A673 (cell line): ENCODE data around the gene S100A4.

Experiments
- CTCF ChIP-seq: fragments of 300-800, 200-600 bp; sonication (generic); conservative IDR thresholded peaks from 2 replicates; pipeline ENCODE4 v1.5.1; 2017; ENCODE audit warnings: low read depth, mild to moderate bottlenecking, antibody characterized with exemption, low read length, moderate library complexity, mixed read lengths
- EZH2 ChIP-seq: fragments of 200-600 bp; sonication (generic); IDR thresholded peaks from 2 replicates; pipeline ENCODE4 v1.6.1; 2017; ENCODE audit warnings: borderline replicate concordance, low read depth, mild to moderate bottlenecking, mixed read lengths, antibody characterized with exemption, low read length; ENCODE audit not compliant: poor library complexity, severe bottlenecking

- no peak for TF ChIP-seq CTCF
- TF ChIP-seq EZH2, result no peak
These were observed 7.5 kb upstream of the S100A4 start for GRCh38 chr1:153553096-153553495.
